ENCODE data around the gene SRPK2. TPM values are rescaled to one million over a fixed set of nuclear protein-coding genes. Genes with fewer than 3 reads are reported as not detected.

Gene SRPK2
- total and polyA plus RNA-seq, 2 of the 8 experiments (the other 6 are each of a cell fraction or from before 2014, with no cell fraction given) = 10.0 to 47.1 TPM

GRCh38 chr7:105238198-105238765 lies 150.4 kb downstream of the SRPK2 start:
- H3K79me2 ChIP-seq (ENCODE audit: control insufficient read depth in 1 of 2, insufficient read depth in 2 of 2, low read length in 2 of 2) = peaks cover 0 to 62% of the 10 kb centered on the region in 2 experiments; a peak in 3 of 4 replicates
- no peak overlapping the region for H3K14ac ChIP-seq (ENCODE audit: insufficient read length)
- no peak overlapping the region for H4K5ac ChIP-seq (ENCODE audit: insufficient read length, low read depth, low read length)
- no peaks in the 10 kb centered on the region for H3K27me3 ChIP-seq (replicated peaks in 1 of 4; ENCODE audit: control insufficient read depth in 3 of 4, extremely low read depth in 1 of 4, insufficient read depth in 3 of 4, low read length in 3 of 4)
- DNase-seq (ENCODE audit: low read depth in 1 of 2, low spot score in 2 of 2) (no peak), FAIRE-seq (no peak)
- H4K20me1 ChIP-seq (replicated peaks in 1 of 2; ENCODE audit: control insufficient read depth in 1 of 2, insufficient read depth in 2 of 2, low read length in 2 of 2) = peaks cover 0 to 4% of the 10 kb centered on the region in 2 experiments
- no peak overlapping the region for H3K4me3 ChIP-seq (ENCODE audit: extremely low read depth in 1 of 4, insufficient read depth in 2 of 4, low read depth in 3 of 4, low read length in 4 of 4)
- no peak overlapping the region for H4K91ac ChIP-seq (replicated peaks; ENCODE audit: insufficient read length, low read length)
- no peak overlapping the region for H2BK20ac ChIP-seq (ENCODE audit: low read length)
- H3K23me2 ChIP-seq (ENCODE audit: low read depth, low read length) = no peaks in the 10 kb centered on the region
- H2BK5ac ChIP-seq (ENCODE audit: low read depth, low read length) = no peak overlapping the region
- H4K8ac ChIP-seq (ENCODE audit: extremely low read depth, insufficient read depth, low read length) = no peak overlapping the region
- H3K23ac ChIP-seq (ENCODE audit: insufficient read length) = no peak overlapping the region
- no peaks in the 10 kb centered on the region; the same call in 1 of the 2 replicates for H3K79me1 ChIP-seq (ENCODE audit: low read depth, low read length)
- CTCF ChIA-PET (ENCODE audit: partially characterized antibody) = interaction anchor here (0.6 to 1.1 kb wide), 2 partner anchors 97 to 354 kb away, joined by 3 read pairs; no protein-coding TSS in a partner anchor
- no peak overlapping the region; the same call in 1 of the 2 replicates for H2AK5ac ChIP-seq (ENCODE audit: low read depth, low read length)
- H3K18ac ChIP-seq (ENCODE audit: extremely low read depth, low read length) = no peak overlapping the region
- H3K4me1 ChIP-seq (replicated peaks in 1 of 4; ENCODE audit: control insufficient read depth in 3 of 4, insufficient read depth in 4 of 4, low read length in 3 of 4) = no peaks in the 10 kb centered on the region; a peak in 1 of 7 replicates
- H2BK120ac ChIP-seq (replicated peaks; ENCODE audit: low read depth, low read length) = no peak overlapping the region
- no peak overlapping the region for H2BK12ac ChIP-seq (ENCODE audit: low read depth, low read length)
- 73% methylated on average over 5 of the region's 5 CpGs; no CpG with 5 or more reads in 1 of the 2 experiments for WGBS, 2 experiments (ENCODE audit: extremely low coverage in 1 of 2, insufficient coverage in 1 of 2, insufficient read length in 1 of 2, insufficient replicate concordance in 2 of 2, low coverage in 1 of 2, low lambda C conversion rate in 2 of 2, missing lambda C conversion rate in 1 of 2)
- H3K36me3 ChIP-seq (ENCODE audit: control insufficient read depth in 2 of 4, insufficient read depth in 4 of 4, low read length in 3 of 4) = no peaks in the 10 kb centered on the region
- H3K9me3 ChIP-seq (ENCODE audit: insufficient read depth in 2 of 2, low read depth in 1 of 2, low read length in 1 of 2) = no peaks in the 10 kb centered on the region
- no peak overlapping the region for H3K4ac ChIP-seq (replicated peaks; ENCODE audit: insufficient read length, low read depth, low read length)
- H2BK15ac ChIP-seq (ENCODE audit: low read length) = no peak overlapping the region
- no peak overlapping the region; a peak in 1 of 7 replicates for H3K9ac ChIP-seq (replicated peaks in 1 of 4; ENCODE audit: extremely low read depth in 1 of 4, low read depth in 3 of 4, low read length in 3 of 4)
- H3K27ac ChIP-seq (ENCODE audit: low read depth, low read length) = no peak overlapping the region
- H2AFZ ChIP-seq (ENCODE audit: low read length) = no peak overlapping the region
- no peak overlapping the region for H3K4me2 ChIP-seq (ENCODE audit: insufficient read depth in 1 of 2, low read depth in 2 of 2, low read length in 2 of 2)
- no peak overlapping the region for H3K56ac ChIP-seq (replicated peaks; ENCODE audit: insufficient read length, low read depth, low read length)
- POLR2A ChIA-PET (ENCODE audit: partially characterized antibody) = interaction anchor here (2.0 kb wide), 1 partner anchor 9 kb away, joined by 4 read pairs; no protein-coding TSS in a partner anchor
- no peak for TF ChIP-seq BRCA1 (IDR thresholded peaks at IDR 0.05; ENCODE audit: low read depth, low read length)
- no peak for TF ChIP-seq TAF1 (IDR thresholded peaks at IDR 0.05; ENCODE audit: low read depth, low read length)
- TF ChIP-seq HDAC2 (IDR thresholded peaks at IDR 0.05; ENCODE audit: borderline replicate concordance in 1 of 2, low read depth in 2 of 2, low read length in 2 of 2) = no peak
- TF ChIP-seq CBX8 (IDR thresholded peaks at IDR 0.05; ENCODE audit: borderline replicate concordance, low read depth, low read length) = no peak
- TF ChIP-seq E2F6 (IDR thresholded peaks at IDR 0.05) = no peak
- TF ChIP-seq RXRA (IDR thresholded peaks at IDR 0.05; ENCODE audit: insufficient read depth, low read depth, low read length) = no peak
- TF ChIP-seq SAP30 (IDR thresholded peaks at IDR 0.05; ENCODE audit: insufficient read depth, insufficient replicate concordance, low read length) = no peak
- no peak for TF ChIP-seq RBBP5 (IDR thresholded peaks at IDR 0.05; ENCODE audit: borderline replicate concordance, low read depth, low read length)
